IgD-negative memory B cell (primary cell): ENCODE results near the gene ESPN. TPM values are rescaled to one million over a fixed set of nuclear protein-coding genes. Genes with fewer than 3 reads are reported as not detected.
A peak's percentile ranks its signal among the peaks of the same experiment; 100 is the strongest.

Source experiments
- H3K27ac Mint-ChIP-seq, 3 donors: one replicate each; pipeline ENCODE4 v1.8.0; 2020 to 2022; ENCODE audit warnings: mild to moderate bottlenecking in 3 of 3, mixed read lengths in 3 of 3, moderate library complexity in 1 of 3
- H3K27me3 Mint-ChIP-seq: one replicate; pipeline ENCODE4 v1.8.0; 2021; ENCODE audit warnings: mixed read lengths
- H3K36me3 Mint-ChIP-seq: one replicate; pipeline ENCODE4 v1.8.0; 2020; ENCODE audit warnings: mild to moderate bottlenecking, mixed read lengths
- H3K4me1 Mint-ChIP-seq, 3 donors: one replicate each; pipeline ENCODE4 v1.8.0; 2020 to 2022; ENCODE audit warnings: mixed read lengths in 3 of 3, mild to moderate bottlenecking in 1 of 3
- H3K4me3 Mint-ChIP-seq, 4 donors: one replicate each; pipeline ENCODE4 v1.8.0; 2020 to 2022; ENCODE audit warnings: mild to moderate bottlenecking in 4 of 4, mixed read lengths in 4 of 4, moderate library complexity in 3 of 4
- H3K9me3 Mint-ChIP-seq, 3 donors: one replicate each; pipeline ENCODE4 v1.8.0; 2020 to 2021; ENCODE audit warnings: mixed read lengths in 3 of 3, mild to moderate bottlenecking in 1 of 3
- polyA plus RNA-seq: library from polyadenylated mRNA; unstranded; fragments of 300-500 nt; fragmentation: Illumina TruSeq; gene quantifications from one replicate; pipeline ENCODE4 v1.2.3, GENCODE V29; 2021

Gene ESPN
- polyA plus RNA-seq, 1 donor from 2014 or later: not detected

DNA sequence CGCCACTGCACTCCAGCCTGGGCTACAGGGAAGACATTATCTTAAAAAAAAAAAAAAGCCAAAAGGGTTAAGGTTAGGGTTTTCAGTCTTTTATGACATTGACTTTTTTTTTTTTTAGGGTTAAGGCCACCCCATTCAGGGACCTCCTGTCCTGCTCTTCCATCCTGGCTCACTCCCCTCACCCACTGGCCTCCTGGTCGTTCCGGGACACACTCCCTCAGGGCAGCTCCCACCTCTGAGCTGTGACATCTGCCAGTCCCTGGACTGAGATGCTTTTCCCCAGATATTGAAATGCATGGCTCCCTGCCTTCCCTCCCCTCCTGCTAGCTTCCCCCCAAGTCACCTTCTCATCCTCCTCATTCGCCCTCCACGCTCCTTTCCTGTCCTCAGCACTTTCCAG is 57.2 kb downstream of the ESPN start:
- peaks cover 27% of the 10 kb centered on the region for H3K27me3 Mint-ChIP-seq
- H3K9me3 Mint-ChIP-seq: peaks cover 0 to 2% (median 0%) of the 10 kb centered on the region in 3 donors
- H3K27ac Mint-ChIP-seq: no peak overlapping the region
- no peak overlapping the region for H3K4me3 Mint-ChIP-seq
- H3K36me3 Mint-ChIP-seq: no peaks in the 10 kb centered on the region
- peaks cover 0 to 6% (median 4%) of the 10 kb centered on the region in 3 donors for H3K4me1 Mint-ChIP-seq

DNA sequence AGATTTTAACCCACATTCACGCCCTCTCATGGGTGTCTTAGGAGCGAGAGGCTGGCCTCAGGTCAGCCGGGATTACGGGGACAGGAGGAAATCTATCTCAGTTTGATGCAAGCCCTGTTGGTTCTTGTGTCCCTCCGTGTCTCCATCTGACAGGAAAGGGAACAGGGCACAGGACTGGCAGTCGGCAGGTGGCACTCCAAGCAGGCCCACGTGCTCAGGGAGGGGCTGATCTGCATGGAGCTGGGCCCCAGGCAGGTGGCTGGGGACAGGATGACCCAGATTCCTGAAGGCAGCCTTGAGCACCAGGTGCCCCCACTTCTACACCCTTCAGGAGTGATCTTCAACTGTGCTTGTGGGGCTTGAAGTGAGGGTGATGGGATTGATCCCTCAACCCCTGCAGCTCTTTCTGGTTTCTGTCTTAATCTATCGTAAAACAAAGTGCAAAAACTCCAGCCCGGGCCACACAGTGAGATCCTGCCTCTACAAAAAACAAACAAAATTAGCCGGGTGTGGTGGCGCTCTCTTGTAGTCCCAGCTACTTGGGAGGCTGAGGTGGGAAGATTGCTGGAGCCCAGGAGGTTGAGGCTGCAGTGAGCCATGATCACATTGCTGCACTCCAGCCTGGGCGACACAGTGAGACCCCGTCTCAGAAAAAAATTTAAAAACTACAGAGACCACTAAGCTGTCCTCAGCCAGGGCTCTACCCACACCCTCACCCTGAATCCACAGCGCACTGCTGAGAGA is 58.6 kb downstream of the ESPN start:
- Mint-ChIP-seq H3K9me3 (peaks cover 0 to 2% (median 0%) of the 10 kb centered on the region in 3 donors), H3K4me3 (no peak overlapping the region), H3K27me3 (peaks cover 27% of the 10 kb centered on the region), H3K27ac (no peak overlapping the region), H3K4me1 (peaks cover 0 to 9% (median 4%) of the 10 kb centered on the region in 3 donors), H3K36me3 (no peaks in the 10 kb centered on the region)

DNA sequence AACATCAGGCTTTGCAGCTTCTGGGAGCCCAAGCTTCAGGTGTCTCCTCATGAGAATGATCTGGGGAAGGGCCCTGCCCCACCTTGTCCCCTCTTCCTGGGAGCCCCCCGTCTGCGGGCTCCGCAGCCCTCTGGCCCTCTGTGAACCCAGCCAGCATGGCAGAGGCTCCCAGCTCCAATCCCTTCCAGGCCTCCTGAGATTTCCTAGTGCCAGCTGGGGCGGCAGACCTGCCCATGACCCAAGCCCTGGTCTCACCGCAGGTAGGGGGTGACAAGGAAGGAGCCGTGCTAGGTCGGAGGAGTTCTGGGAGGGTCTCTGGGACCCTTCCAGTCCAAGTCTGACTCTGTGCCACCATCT is 59.2 kb downstream of the ESPN start:
- Mint-ChIP-seq H3K9me3 (peaks cover 0 to 2% (median 0%) of the 10 kb centered on the region in 3 donors), H3K27ac (no peak overlapping the region), H3K27me3 (peaks cover 27% of the 10 kb centered on the region), H3K36me3 (no peaks in the 10 kb centered on the region), H3K4me3 (no peak overlapping the region), H3K4me1 (peaks cover 0 to 9% (median 4%) of the 10 kb centered on the region in 3 donors)

DNA sequence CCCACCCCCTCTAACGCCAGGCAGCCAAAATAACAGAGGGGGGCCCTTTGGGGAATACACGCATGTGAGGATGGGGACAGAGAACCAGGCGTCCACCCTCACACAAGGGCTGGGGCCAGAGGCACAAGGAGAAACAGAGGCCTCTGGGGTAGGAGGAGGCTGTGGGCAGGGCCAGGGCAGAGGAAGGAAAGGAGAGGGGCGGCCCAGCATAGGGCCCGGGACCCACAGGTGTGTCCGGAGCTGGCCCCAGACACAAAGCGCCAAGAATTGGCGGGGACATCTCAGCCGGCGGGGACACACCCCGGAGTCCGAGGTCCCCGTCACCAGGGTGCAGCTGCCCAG is 60.2 kb downstream of the ESPN start:
- Mint-ChIP-seq H3K27ac (no peak overlapping the region), H3K9me3 (peaks cover 0 to 2% (median 0%) of the 10 kb centered on the region in 3 donors), H3K4me1 (peaks cover 0 to 9% (median 4%) of the 10 kb centered on the region in 3 donors), H3K36me3 (no peaks in the 10 kb centered on the region), H3K27me3 (peaks cover 25% of the 10 kb centered on the region), H3K4me3 (peak overlapping the region in 2 of 4 donors; percentile 36 to 45)

DNA sequence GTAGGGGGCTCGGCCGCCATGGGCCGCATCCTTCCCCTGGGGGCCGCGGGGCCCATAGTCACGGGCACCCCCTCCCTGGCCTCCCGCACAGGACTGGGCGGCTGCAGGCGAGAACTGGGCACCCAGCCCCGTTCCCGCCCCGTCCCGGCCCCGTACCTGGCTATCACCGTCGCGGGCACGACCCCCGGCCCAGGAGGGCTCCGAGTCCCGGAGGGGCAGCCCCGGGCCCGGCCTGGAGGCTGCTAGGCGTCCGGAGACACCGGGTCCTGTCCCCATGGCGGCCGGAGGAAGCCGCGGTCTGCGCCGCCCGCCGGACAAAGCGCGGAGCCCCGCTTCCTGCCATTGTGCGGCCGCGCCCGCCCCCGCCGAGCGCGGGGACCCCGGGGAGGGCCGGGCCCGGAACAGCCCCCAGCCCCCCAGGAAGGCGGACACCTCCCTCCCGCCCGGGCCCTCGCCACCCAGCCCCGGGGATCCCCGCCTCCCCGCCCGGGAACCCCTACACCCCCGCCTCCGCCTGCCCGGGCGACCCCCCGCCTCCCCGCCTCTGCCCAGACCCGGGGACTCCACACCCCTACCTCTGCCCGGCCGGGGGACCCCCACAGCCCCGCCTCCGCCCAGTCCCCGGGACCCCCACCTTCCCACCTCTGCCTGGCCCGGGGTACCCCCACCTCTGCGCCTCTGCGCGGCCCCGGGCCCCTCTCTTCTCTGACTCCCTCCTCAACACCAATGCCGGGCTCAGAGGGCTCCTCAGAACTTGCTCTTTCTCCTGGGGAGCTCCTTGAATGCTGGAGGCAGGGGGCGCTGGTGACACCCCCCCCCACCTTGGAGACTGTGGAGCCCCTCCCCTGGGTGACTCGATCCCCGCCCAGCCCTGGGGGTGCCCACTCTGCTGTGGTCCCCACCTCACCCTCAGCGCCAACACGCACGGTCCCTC is 60.9 kb downstream of the ESPN start:
- no peak overlapping the region for H3K4me3 Mint-ChIP-seq
- peaks cover 0 to 9% (median 4%) of the 10 kb centered on the region in 3 donors for H3K4me1 Mint-ChIP-seq

DNA sequence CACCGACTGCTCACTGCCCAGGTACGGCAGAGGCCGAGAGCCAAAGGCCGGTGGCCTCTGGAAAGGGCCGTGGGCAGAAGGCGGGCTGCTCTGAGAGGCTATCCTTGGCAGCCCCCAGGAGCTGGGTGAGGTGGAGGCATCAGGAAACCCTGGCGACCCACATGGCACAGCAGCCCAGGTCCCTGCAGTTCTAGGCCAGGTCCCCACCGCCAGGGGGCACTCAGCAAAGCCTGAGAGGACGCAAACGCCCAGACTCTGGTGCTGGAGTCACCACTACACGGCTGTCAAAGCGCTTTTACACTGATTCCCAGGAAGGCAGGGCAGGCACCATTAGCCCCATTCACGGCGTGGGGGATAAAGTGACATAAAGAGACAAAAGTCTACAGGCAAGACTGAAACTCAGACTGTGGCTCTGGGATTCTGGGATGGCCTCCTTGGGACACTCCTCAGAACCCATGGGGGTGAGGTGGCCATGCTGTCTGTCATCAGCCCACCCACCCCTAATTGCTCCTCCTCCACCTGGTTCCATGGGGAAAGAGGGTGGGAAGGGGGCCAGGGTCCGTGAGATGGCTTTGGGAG is 61.9 kb downstream of the ESPN start:
- peaks cover 22% of the 10 kb centered on the region for H3K27me3 Mint-ChIP-seq
- H3K9me3 Mint-ChIP-seq: peaks cover 0 to 2% (median 0%) of the 10 kb centered on the region in 3 donors
- H3K4me3 Mint-ChIP-seq: peak overlapping the region in 3 of 4 donors; percentile 52 to 75 (median 63)
- no peak overlapping the region for H3K27ac Mint-ChIP-seq
- peaks cover 3 to 9% (median 8%) of the 10 kb centered on the region in 3 donors for H3K4me1 Mint-ChIP-seq
- no peaks in the 10 kb centered on the region for H3K36me3 Mint-ChIP-seq

More for the DNA sequence above, 60.9 kb downstream of the ESPN start:
- Mint-ChIP-seq H3K9me3 (peaks cover 0 to 2% (median 0%) of the 10 kb centered on the region in 3 donors), H3K36me3 (no peaks in the 10 kb centered on the region), H3K27me3 (peaks cover 25% of the 10 kb centered on the region), H3K27ac (no peak overlapping the region)

DNA sequence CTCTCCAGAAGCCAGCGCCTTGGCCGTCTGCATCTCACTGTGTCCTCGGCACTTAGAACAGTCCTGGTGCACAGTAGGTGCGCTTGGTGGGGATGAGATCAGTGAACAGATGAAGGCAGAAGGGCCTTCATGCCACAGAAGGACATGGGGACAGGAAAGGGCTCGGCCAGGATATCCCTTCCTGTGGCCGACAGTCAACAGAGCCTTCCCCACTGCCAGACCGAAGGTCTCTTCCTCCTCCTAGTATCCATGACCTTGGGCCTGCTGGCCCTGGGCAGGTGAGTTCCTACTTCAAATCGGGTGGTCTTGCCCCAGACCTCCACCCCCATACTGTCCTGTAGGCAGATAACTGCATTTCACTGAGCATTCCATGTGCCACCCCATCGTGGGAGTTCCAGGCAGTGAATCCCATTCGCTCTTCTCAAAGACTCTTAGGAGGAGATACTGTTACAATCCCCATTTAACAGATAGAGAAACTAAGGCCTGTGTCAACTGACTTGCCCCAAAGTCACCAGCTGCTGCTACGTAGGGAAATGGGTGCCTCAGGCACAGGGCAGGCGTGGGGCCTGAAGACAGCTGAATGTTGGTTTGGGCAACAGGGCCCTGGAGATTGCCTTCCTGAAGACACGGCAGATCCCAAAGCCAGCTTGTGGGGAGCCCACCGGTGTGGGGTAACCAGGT is 63.4 kb downstream of the ESPN start:
- H3K27me3 Mint-ChIP-seq: peaks cover 16% of the 10 kb centered on the region
- no peak overlapping the region for H3K27ac Mint-ChIP-seq
- H3K9me3 Mint-ChIP-seq: no peaks in the 10 kb centered on the region
- peaks cover 3 to 10% (median 9%) of the 10 kb centered on the region in 3 donors for H3K4me1 Mint-ChIP-seq
- H3K36me3 Mint-ChIP-seq: no peaks in the 10 kb centered on the region
- H3K4me3 Mint-ChIP-seq: peak overlapping the region in 1 of 4 donors; percentile 30

DNA sequence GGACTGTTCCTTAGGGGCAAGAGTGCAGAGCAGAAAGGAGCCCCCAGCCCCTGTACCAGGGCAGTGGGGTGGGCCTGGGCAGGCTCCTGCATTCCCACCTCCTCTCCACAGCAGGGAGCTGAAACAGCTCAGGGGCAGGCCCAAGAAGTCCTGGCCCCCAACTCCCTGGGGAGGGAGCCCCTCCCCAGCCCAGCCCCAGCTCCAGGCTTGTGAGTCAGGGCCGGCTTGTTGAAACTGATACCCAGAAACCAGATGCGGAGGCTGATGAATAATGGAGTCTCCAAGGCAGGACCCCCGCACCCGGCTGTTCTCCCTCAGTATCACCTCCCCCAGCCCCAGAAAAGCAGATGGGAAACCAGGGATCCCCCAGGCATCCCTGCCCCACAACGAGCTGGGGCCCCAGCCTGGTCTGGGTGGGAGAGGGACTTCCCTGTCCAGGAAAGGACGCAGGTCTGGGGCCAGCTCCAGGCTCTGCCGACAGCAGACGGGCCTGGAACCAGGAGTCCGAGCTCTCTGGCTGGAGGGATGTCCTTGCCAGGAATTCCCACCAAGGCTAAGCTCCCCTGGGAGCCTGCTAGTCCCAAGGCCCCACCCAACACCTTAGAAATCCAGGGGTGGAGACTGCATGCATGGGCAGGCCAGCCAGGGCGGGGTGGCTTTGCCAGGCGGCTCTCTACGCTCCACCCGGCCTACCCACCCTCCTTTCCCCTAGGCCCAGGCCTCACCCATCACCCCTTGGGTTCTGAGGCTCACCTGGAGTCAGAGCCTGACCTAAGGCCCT is 64.2 kb downstream of the ESPN start:
- Mint-ChIP-seq H3K4me1 (peaks cover 3 to 10% (median 9%) of the 10 kb centered on the region in 3 donors), H3K27ac (no peak overlapping the region), H3K9me3 (no peaks in the 10 kb centered on the region), H3K27me3 (peaks cover 16% of the 10 kb centered on the region), H3K4me3 (no peak overlapping the region), H3K36me3 (no peaks in the 10 kb centered on the region)

DNA sequence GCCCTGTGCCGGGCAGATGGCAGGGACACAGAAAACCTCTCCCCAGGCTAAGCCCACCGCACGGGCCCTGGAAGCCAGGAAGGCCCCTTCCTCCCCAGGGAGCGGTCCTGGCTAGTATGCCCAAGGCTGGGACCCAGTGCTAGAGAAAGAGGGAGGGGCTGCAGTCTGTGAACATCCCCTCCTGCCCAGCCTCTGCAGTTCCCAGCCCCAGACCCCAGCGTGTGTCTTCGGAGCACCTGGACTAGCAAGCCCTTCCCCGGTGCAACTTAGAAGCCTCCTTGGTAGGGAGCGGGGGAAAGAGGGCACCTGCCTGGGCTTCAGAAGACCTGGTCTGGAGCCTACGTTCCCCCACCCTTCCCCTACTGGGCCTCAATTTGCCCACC is 64.8 kb downstream of the ESPN start:
- Mint-ChIP-seq H3K9me3 (no peaks in the 10 kb centered on the region), H3K27me3 (peaks cover 12% of the 10 kb centered on the region), H3K4me3 (peak overlapping the region in 1 of 4 donors; percentile 55), H3K36me3 (no peaks in the 10 kb centered on the region), H3K27ac (no peak overlapping the region), H3K4me1 (peaks cover 3 to 10% (median 9%) of the 10 kb centered on the region in 3 donors)

DNA sequence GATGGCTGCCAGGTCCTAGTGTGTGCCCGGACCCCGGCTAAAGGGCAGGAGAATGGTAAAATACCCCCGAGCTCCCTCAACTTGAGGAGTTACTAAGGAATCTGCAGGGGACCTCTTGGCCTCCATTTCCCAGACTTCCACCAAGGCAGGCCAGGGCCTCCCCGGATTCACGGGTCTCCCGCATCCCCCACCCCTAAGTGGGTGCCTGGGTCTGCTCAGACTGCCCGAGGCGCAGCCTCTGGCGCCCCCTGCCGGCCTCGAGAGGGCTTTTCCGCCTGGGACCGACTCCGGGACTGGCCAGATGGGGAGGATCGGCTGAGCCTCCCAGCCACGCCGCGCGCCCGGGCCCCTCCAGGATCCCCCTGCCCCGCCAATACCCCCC is 65.2 kb downstream of the ESPN start:
- Mint-ChIP-seq H3K27ac (no peak overlapping the region), H3K9me3 (no peaks in the 10 kb centered on the region), H3K4me1 (peaks cover 3 to 10% (median 9%) of the 10 kb centered on the region in 3 donors), H3K4me3 (peak overlapping the region; percentile 64 to 88 (median 82)), H3K27me3 (peaks cover 8% of the 10 kb centered on the region), H3K36me3 (no peaks in the 10 kb centered on the region)

DNA sequence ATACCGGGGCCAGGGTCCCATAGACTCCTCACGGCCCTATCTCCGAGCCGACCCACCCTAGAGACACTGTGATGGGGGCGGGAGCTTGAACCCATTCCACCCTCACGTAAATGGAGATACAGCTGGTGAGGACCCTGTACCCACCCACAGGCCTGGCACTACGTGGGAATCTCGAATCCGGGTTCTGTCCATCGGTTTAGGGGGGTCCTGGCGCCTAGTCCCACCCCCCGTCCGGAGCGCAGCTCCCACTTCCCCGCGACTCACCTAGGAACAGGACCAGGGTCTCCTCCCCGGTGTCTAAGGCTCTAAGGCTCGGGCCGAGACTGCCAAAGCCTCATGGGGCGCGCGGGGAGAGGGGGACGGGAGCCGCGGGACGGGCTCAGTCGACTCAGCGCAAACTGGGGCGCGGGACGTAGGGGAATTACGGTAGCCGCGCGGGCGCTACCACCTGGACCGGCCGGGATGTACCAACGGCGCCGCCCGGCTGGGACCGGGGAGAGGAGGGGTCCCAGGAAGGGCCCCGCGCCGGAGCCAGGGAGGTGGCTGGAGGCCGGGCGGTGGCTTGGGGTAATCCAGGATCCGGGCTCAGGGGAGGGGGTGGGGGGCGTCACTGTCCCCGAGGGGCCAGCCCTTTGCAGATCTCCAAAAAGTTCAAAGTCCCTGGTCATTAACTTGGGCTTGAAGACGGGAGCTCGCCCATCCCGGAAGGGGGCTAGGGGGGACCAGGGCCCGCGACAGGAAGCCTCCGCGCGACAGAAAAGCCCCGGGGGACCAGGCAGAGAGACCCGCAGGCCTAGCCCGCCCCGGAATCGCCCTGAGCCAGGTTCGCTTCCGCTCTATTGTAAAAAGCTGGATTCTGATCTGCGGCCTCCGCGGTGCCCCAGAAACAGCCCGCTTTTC is 65.9 kb downstream of the ESPN start:
- Mint-ChIP-seq H3K27me3 (peaks cover 8% of the 10 kb centered on the region), H3K4me1 (peaks cover 3 to 10% (median 9%) of the 10 kb centered on the region in 3 donors), H3K9me3 (no peaks in the 10 kb centered on the region), H3K27ac (no peak overlapping the region), H3K4me3 (peak overlapping the region; percentile 64 to 93 (median 83)), H3K36me3 (no peaks in the 10 kb centered on the region)

DNA sequence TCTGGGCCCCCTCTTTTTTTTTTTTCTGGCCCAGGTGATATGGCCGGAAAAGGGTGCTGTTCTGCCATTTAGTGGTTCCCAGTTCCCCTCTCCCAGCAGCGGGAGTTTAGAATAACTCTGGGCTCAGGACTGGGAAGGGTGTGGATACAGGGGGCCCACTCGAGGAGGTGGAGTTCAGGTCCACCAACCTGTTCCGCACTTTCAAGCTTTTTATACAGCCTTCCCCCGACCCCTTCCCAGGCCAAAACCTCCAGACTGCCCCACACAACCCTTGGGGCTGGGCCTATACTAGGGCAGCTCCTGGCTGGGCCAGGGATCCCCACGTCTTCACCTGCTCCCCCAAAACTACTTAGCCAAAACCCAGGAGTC is 66.5 kb downstream of the ESPN start:
- Mint-ChIP-seq H3K27ac (peak overlapping the region in 1 of 3 donors; percentile 89), H3K9me3 (no peaks in the 10 kb centered on the region), H3K4me3 (peak overlapping the region; percentile 64 to 93 (median 82)), H3K36me3 (no peaks in the 10 kb centered on the region), H3K27me3 (peaks cover 10% of the 10 kb centered on the region), H3K4me1 (peaks cover 5 to 10% (median 9%) of the 10 kb centered on the region in 3 donors)

DNA sequence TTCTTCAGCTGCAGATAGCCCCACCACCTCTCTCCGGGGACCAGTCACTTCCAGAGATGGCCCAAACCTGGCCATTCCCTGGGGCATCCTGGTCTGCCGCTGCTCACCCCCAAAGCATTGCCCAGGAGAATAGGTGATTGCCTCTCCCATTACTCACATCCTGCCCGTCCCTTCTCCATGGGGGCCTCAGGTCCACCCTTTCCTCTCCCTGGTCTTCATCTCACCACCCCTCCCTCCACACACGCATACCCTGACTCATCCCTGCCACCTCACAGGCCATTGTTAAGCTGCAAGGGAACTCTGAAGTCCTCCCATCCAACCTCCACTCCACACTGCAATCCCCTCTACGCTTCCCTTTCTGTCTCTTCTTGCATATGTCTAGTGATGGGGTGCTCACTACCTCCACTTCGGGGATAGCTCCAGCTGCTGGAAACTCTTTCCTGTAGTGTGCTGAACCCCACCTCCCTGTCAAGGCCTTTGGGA is 66.9 kb downstream of the ESPN start, which contains the start of gene PLEKHG5:
TSS of gene PLEKHG5 (minus strand) at position 188 of the 483 bp plus-strand sequence. CDS start 14,096 bp downstream, outside the sequence.
- peaks cover 6% of the 10 kb centered on the region for H3K27me3 Mint-ChIP-seq
- H3K27ac Mint-ChIP-seq: peak within 1 kb of the TSS in 1 of 3 donors; percentile 89
- H3K9me3 Mint-ChIP-seq: no peaks in the 10 kb centered on the region
- peak within 1 kb of the TSS; percentile 64 to 93 (median 82) for H3K4me3 Mint-ChIP-seq
- no peaks in the 10 kb centered on the region for H3K36me3 Mint-ChIP-seq
- peaks cover 5 to 8% (median 6%) of the 10 kb centered on the region in 3 donors for H3K4me1 Mint-ChIP-seq
